H9 (cell line): ENCODE results near the gene PDE4A. TPM values are rescaled to one million over a fixed set of nuclear protein-coding genes. Genes with fewer than 3 reads are reported as not detected.
A peak's percentile ranks its signal among the peaks of the same experiment; 100 is the strongest.

Source experiments
- DNase-seq: peaks from one replicate; pipeline ENCODE4 v3.0.0-alpha.2; 2017
- H2AFZ ChIP-seq: one replicate; pipeline ENCODE4 v1.6.1; 2013; ENCODE audit warnings: mild to moderate bottlenecking, low read length, control low read depth, moderate library complexity
- H2AK5ac ChIP-seq: 2 replicates; pipeline ENCODE4 v1.6.1; 2013; ENCODE audit warnings: low read length, control low read depth, mixed read lengths; ENCODE audit not compliant: insufficient read length
- H2BK120ac ChIP-seq: one replicate; pipeline ENCODE4 v1.6.1; 2013; ENCODE audit warnings: low read depth, mild to moderate bottlenecking, low read length, control low read depth, inconsistent platforms; ENCODE audit not compliant: poor library complexity, severe bottlenecking
- H2BK12ac ChIP-seq: 2 replicates; pipeline ENCODE4 v1.6.1; 2013; ENCODE audit warnings: low read length, control low read depth, mixed read lengths, low read depth; ENCODE audit not compliant: insufficient read length
- H2BK15ac ChIP-seq: 2 replicates; pipeline ENCODE4 v1.6.1; 2013; ENCODE audit warnings: low read depth, low read length, control low read depth
- H2BK20ac ChIP-seq: one replicate; pipeline ENCODE4 v1.6.1; 2013; ENCODE audit warnings: low read depth, mild to moderate bottlenecking, low read length, control low read depth, inconsistent platforms; ENCODE audit not compliant: poor library complexity, severe bottlenecking
- H2BK5ac ChIP-seq: 2 replicates; pipeline ENCODE4 v1.6.1; 2013; ENCODE audit warnings: low read length, control low read depth, mixed read lengths; ENCODE audit not compliant: insufficient read length
- H3K14ac ChIP-seq: 2 replicates; pipeline ENCODE4 v1.6.1; 2013; ENCODE audit warnings: low read length, control low read depth; ENCODE audit not compliant: insufficient read depth
- H3K18ac ChIP-seq: 2 replicates; pipeline ENCODE4 v1.6.1; 2013; ENCODE audit warnings: low read depth, mild to moderate bottlenecking, mixed read lengths, low read length, control low read depth; ENCODE audit not compliant: insufficient read length
- H3K23ac ChIP-seq: 2 replicates; pipeline ENCODE4 v1.6.1; 2013; ENCODE audit warnings: low read length, control low read depth, mixed read lengths, low read depth; ENCODE audit not compliant: insufficient read length
- H3K23me2 ChIP-seq: 2 replicates; pipeline ENCODE4 v1.6.1; 2013; ENCODE audit warnings: low read depth, mild to moderate bottlenecking, mixed read lengths, low read length, control low read depth; ENCODE audit not compliant: insufficient read length, poor library complexity, severe bottlenecking
- H3K27ac ChIP-seq: 2 replicates; pipeline ENCODE4 v1.5.1; 2013; ENCODE audit warnings: low read length, control low read depth, mixed read lengths, low read depth; ENCODE audit not compliant: insufficient read length
- H3K27me3 ChIP-seq: 2 replicates; pipeline ENCODE4 v1.6.1; 2013; ENCODE audit warnings: low read length, control low read depth, inconsistent platforms; ENCODE audit not compliant: insufficient read depth
- H3K4ac ChIP-seq: 2 replicates; pipeline ENCODE4 v1.6.1; 2013; ENCODE audit warnings: low read depth, mild to moderate bottlenecking, control low read depth, inconsistent platforms, low read length, moderate library complexity
- H3K4me1 ChIP-seq: 2 replicates; pipeline ENCODE4 v1.6.1; 2013; ENCODE audit warnings: low read length, control low read depth, inconsistent platforms; ENCODE audit not compliant: insufficient read depth
- H3K4me2 ChIP-seq: 2 replicates; pipeline ENCODE4 v1.6.1; 2013; ENCODE audit warnings: low read length, control low read depth, mixed read lengths; ENCODE audit not compliant: insufficient read length, insufficient read depth
- H3K56ac ChIP-seq: 2 replicates; pipeline ENCODE4 v1.6.1; 2013; ENCODE audit warnings: low read depth, mild to moderate bottlenecking, mixed read lengths, low read length, control low read depth; ENCODE audit not compliant: insufficient read length
- H3K79me1 ChIP-seq: 2 replicates; pipeline ENCODE4 v1.6.1; 2013; ENCODE audit warnings: low read depth, mild to moderate bottlenecking, moderate library complexity, low read length, control low read depth, inconsistent platforms; ENCODE audit not compliant: insufficient read depth, poor library complexity, severe bottlenecking
- H3K79me2 ChIP-seq: 2 replicates; pipeline ENCODE4 v1.6.1; 2013; ENCODE audit warnings: low read length, control low read depth, inconsistent platforms; ENCODE audit not compliant: insufficient read depth
- H3K9ac ChIP-seq: 2 replicates; pipeline ENCODE4 v1.6.1; 2013; ENCODE audit warnings: low read length, control low read depth, mixed read lengths; ENCODE audit not compliant: insufficient read length; ENCODE audit errors: extremely low read depth
- H3K9me3 ChIP-seq: one replicate; pipeline ENCODE4 v1.6.1; 2013; ENCODE audit warnings: low read depth, low read length, inconsistent platforms; ENCODE audit not compliant: control insufficient read depth
- H3T11ph ChIP-seq: one replicate; pipeline ENCODE4 v1.6.1; 2013; ENCODE audit warnings: mild to moderate bottlenecking, low read length, control low read depth, inconsistent platforms
- H4K20me1 ChIP-seq: one replicate; pipeline ENCODE4 v1.6.1; 2013; ENCODE audit not compliant: control insufficient read depth, insufficient read length, insufficient read depth
- H4K5ac ChIP-seq: 2 replicates; pipeline ENCODE4 v1.6.1; 2013; ENCODE audit warnings: low read depth, mild to moderate bottlenecking, mixed read lengths, low read length, control low read depth; ENCODE audit not compliant: insufficient read length
- H4K8ac ChIP-seq: replicated peaks from 2 replicates; pipeline ENCODE4 v1.6.1; 2013; ENCODE audit warnings: low read length, control low read depth, mixed read lengths, low read depth; ENCODE audit not compliant: insufficient read length
- H4K91ac ChIP-seq: 2 replicates; pipeline ENCODE4 v1.6.1; 2013; ENCODE audit warnings: low read depth, mild to moderate bottlenecking, moderate library complexity, mixed read lengths, low read length, control low read depth; ENCODE audit not compliant: insufficient read length
- H3K27ac Mint-ChIP-seq, 3 experiments: 2 replicates in 2 of 3; 3 replicates in 1 of 3; pipeline ENCODE4 v1.8.0; 2020 to 2021; ENCODE audit warnings: mixed read lengths in 3 of 3, mild to moderate bottlenecking in 1 of 3, moderate library complexity in 1 of 3
- H3K27me3 Mint-ChIP-seq: 2 replicates; pipeline ENCODE4 v1.8.0; 2021; ENCODE audit warnings: low read depth, mild to moderate bottlenecking, moderate library complexity, mixed read lengths
- H3K36me3 Mint-ChIP-seq, 3 experiments: 2 replicates in 2 of 3; 3 replicates in 1 of 3; pipeline ENCODE4 v1.8.0; 2020 to 2021; ENCODE audit warnings: low read depth in 3 of 3, mixed read lengths in 3 of 3; ENCODE audit not compliant: insufficient read depth in 1 of 3
- H3K4me1 Mint-ChIP-seq, 2 experiments: 2 replicates each; pipeline ENCODE4 v1.8.0; 2020; ENCODE audit warnings: mixed read lengths in 2 of 2
- H3K4me3 Mint-ChIP-seq, 2 experiments: 2 replicates in 1 of 2; 3 replicates in 1 of 2; pipeline ENCODE4 v1.8.0; 2020 to 2021; ENCODE audit warnings: mild to moderate bottlenecking in 2 of 2, mixed read lengths in 2 of 2, moderate library complexity in 1 of 2
- H3K9me3 Mint-ChIP-seq, 2 experiments: 2 replicates in 1 of 2; 3 replicates in 1 of 2; pipeline ENCODE4 v1.8.0; 2020; ENCODE audit warnings: mild to moderate bottlenecking in 2 of 2, mixed read lengths in 2 of 2, moderate library complexity in 1 of 2
- WGBS: extraction: QIAGEN DNeasy Blood & Tissue Kit; methylation state at CpG from one replicate; pipeline ENCODE4 v1.1.7; 2013; ENCODE audit warnings: missing lambda C conversion rate, low lambda C conversion rate, mixed read lengths; ENCODE audit not compliant: insufficient read length; ENCODE audit errors: extremely low coverage; 5-methylcytosine and 5-hydroxymethylcytosine counted together
- total RNA-seq: library from RNA; stranded (reverse); gene quantifications from 2 replicates; pipeline ENCODE4 v1.2.1, GENCODE V29; 2021
- TF ChIP-seq, protein P1 (sequence below): fragments of 200-600 bp; sonication (generic); conservative IDR thresholded peaks from 3 replicates; pipeline ENCODE4 v1.8.0; 2021; ENCODE audit warnings: antibody characterized with exemption, mild to moderate bottlenecking

Gene PDE4A
- total RNA-seq, 1 experiment from 2014 or later, result 8.5 TPM

DNA sequence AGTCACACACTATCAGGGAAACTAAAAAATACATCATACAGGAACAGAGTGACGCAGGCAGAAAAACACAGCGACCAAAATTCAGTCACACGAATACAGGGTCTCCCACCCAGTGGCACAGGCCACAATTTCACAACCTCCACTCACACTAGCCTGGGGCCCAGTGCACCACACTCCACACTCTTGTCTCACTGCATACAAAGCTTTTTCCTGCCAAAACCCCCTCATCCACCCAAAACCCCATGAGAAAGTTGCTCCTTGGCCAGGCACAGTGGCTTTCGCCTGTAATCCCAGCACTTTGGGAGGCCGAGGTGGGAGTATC is 95.7 kb downstream of the PDE4A start:
- Mint-ChIP-seq H3K4me3 (peak overlapping the region in 1 of 2 experiments; percentile 86; a peak in 3 of 5 replicates), H3K27me3 (peaks cover 20% of the 10 kb centered on the region), H3K36me3 (peaks cover 7 to 10% (median 8%) of the 10 kb centered on the region in 3 experiments; a peak in 6 of 7 replicates), H3K27ac (no peak overlapping the region), H3K4me1 (peaks cover 19 to 29% of the 10 kb centered on the region in 2 experiments), H3K9me3 (no peaks in the 10 kb centered on the region; a peak in 1 of 5 replicates)
- Histone ChIP-seq H4K5ac (no peak overlapping the region), H2AK5ac (no peak overlapping the region), H3K79me1 (no peaks in the 10 kb centered on the region), H3K4ac (no peak overlapping the region), H3K27me3 (peaks cover 7% of the 10 kb centered on the region; the same call in 1 of the 2 replicates), H3K27ac (no peak overlapping the region), H3K4me2 (no peak overlapping the region), H3K23ac (no peak overlapping the region), H2BK12ac (no peak overlapping the region), H4K91ac (no peak overlapping the region), H3K18ac (no peak overlapping the region), H4K8ac (no peak overlapping the region), H3K14ac (no peak overlapping the region), H2BK20ac (no peak overlapping the region), H2BK15ac (no peak overlapping the region), H3K9ac (no peak overlapping the region), H3K23me2 (peaks cover 19% of the 10 kb centered on the region), H3K4me1 (no peaks in the 10 kb centered on the region; the same call in 1 of the 2 replicates), H3T11ph (no peak overlapping the region), H2AFZ (no peak overlapping the region), H3K79me2 (no peaks in the 10 kb centered on the region), H4K20me1 (no peaks in the 10 kb centered on the region), H2BK5ac (no peak overlapping the region), H3K56ac (no peak overlapping the region), H3K9me3 (no peaks in the 10 kb centered on the region), H2BK120ac (no peak overlapping the region)
- TF ChIP-seq, protein P1, sequence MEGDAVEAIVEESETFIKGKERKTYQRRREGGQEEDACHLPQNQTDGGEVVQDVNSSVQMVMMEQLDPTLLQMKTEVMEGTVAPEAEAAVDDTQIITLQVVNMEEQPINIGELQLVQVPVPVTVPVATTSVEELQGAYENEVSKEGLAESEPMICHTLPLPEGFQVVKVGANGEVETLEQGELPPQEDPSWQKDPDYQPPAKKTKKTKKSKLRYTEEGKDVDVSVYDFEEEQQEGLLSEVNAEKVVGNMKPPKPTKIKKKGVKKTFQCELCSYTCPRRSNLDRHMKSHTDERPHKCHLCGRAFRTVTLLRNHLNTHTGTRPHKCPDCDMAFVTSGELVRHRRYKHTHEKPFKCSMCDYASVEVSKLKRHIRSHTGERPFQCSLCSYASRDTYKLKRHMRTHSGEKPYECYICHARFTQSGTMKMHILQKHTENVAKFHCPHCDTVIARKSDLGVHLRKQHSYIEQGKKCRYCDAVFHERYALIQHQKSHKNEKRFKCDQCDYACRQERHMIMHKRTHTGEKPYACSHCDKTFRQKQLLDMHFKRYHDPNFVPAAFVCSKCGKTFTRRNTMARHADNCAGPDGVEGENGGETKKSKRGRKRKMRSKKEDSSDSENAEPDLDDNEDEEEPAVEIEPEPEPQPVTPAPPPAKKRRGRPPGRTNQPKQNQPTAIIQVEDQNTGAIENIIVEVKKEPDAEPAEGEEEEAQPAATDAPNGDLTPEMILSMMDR, result no peak
- DNase-seq, result no peak
- no CpG with 5 or more reads among the region's 5 CpGs for WGBS
